ENCODE results near the gene MC3R. TPM values are rescaled to one million over a fixed set of nuclear protein-coding genes. Genes with fewer than 3 reads are reported as not detected.
A peak's percentile ranks its signal among the peaks of the same experiment; 100 is the strongest.

MC3R gene
- total and polyA plus RNA-seq, 4 donors = not detected

- H3K9me3 ChIP-seq (ENCODE audit: control insufficient read depth in 4 of 4, low read length in 3 of 4) = no peaks in the 10 kb centered on the region
- H3K27me3 ChIP-seq (ENCODE audit: control insufficient read depth in 4 of 4, insufficient read depth in 4 of 4, low read length in 3 of 4) = peaks cover 0 to 14% (median 0%) of the 10 kb centered on the region in 4 donors
- H3K4me1 ChIP-seq (ENCODE audit: control insufficient read depth in 4 of 4, insufficient read depth in 4 of 4, low read length in 3 of 4) = no peaks in the 10 kb centered on the region
- TF ChIP-seq ZBTB33 (IDR thresholded peaks at IDR 0.05) (no peak), SP1 (IDR thresholded peaks at IDR 0.05) (no peak), CTCF (IDR thresholded peaks at IDR 0.05; ENCODE audit: low read depth, low read length, missing input control) (no peak), NR2F2 (IDR thresholded peaks at IDR 0.05) (no peak), RXRA (IDR thresholded peaks at IDR 0.05) (no peak)
- no peaks in the 10 kb centered on the region for H3K36me3 ChIP-seq (ENCODE audit: control insufficient read depth in 4 of 4, insufficient read depth in 3 of 4, low read depth in 1 of 4, low read length in 3 of 4)
- no peak for DNase-seq (ENCODE audit: low spot score)
- 13% methylated on average over 3 of the region's 3 CpGs for WGBS
- no peak overlapping the region for H3K9ac ChIP-seq (ENCODE audit: low read depth in 1 of 2, low read length in 2 of 2)
- H3K4me3 ChIP-seq (ENCODE audit: low read depth in 1 of 3, low read length in 3 of 3) = no peak overlapping the region
- no peak overlapping the region for H3K27ac ChIP-seq (ENCODE audit: low read depth in 1 of 2, low read length in 2 of 2)
Measured at GRCh38 chr20:56245761-56246160, 2.8 kb upstream of the MC3R start.

- 66% methylated on average over 32 of the region's 32 CpGs for WGBS
- no peak for TF ChIP-seq NR2F2 (IDR thresholded peaks at IDR 0.05)
- peak; percentile 34 to 61 for TF ChIP-seq RAD21 (IDR thresholded peaks at IDR 0.05)
- peak; percentile 28 for TF ChIP-seq CTCF (IDR thresholded peaks at IDR 0.05; ENCODE audit: low read depth, low read length, missing input control)
- peaks cover 0 to 19% (median 0%) of the 10 kb centered on the region in 4 donors for H3K27me3 ChIP-seq (ENCODE audit: control insufficient read depth in 4 of 4, insufficient read depth in 4 of 4, low read length in 3 of 4)
Measured at GRCh38 chr20:56249244-56249955, 868 bp downstream of the MC3R start.

GRCh38 chr20:56249956-56250355 lies 1.4 kb downstream of the MC3R start:
- 55% methylated on average over 7 of the region's 7 CpGs for WGBS
- no peaks in the 10 kb centered on the region for H3K4me1 ChIP-seq (ENCODE audit: control insufficient read depth in 4 of 4, insufficient read depth in 4 of 4, low read length in 3 of 4)
- H3K27me3 ChIP-seq (ENCODE audit: control insufficient read depth in 4 of 4, insufficient read depth in 4 of 4, low read length in 3 of 4) = peaks cover 0 to 21% (median 0%) of the 10 kb centered on the region in 4 donors
- no peak overlapping the region for H3K9ac ChIP-seq (ENCODE audit: low read depth in 1 of 2, low read length in 2 of 2)
- TF ChIP-seq SP1 (IDR thresholded peaks at IDR 0.05) = no peak
- TF ChIP-seq HNF4A (conservative IDR thresholded peaks at IDR 0.05) = no peak
- no peak for TF ChIP-seq RXRA (IDR thresholded peaks at IDR 0.05)
- no peak for TF ChIP-seq HNF4G (IDR thresholded peaks at IDR 0.05)
- TF ChIP-seq RAD21 (IDR thresholded peaks at IDR 0.05) = no peak
- no peak for TF ChIP-seq EGR1 (IDR thresholded peaks at IDR 0.05; ENCODE audit: low read depth in 2 of 2)
- TF ChIP-seq FOXA2 (IDR thresholded peaks at IDR 0.05) = no peak
- TF ChIP-seq GABPA (IDR thresholded peaks at IDR 0.05 in 1 of 2, conservative IDR thresholded peaks at IDR 0.05 in 1 of 2) = no peak
- no peak for TF ChIP-seq YY1 (IDR thresholded peaks at IDR 0.05)
- no peak for TF ChIP-seq MAX (IDR thresholded peaks at IDR 0.05)
- TF ChIP-seq JUND (IDR thresholded peaks at IDR 0.05) = no peak
- TF ChIP-seq NR2F2 (IDR thresholded peaks at IDR 0.05) = no peak
- no peak for DNase-seq (ENCODE audit: low spot score)
- H3K4me3 ChIP-seq (ENCODE audit: low read depth in 1 of 3, low read length in 3 of 3) = no peak overlapping the region
- H3K36me3 ChIP-seq (ENCODE audit: control insufficient read depth in 4 of 4, insufficient read depth in 3 of 4, low read depth in 1 of 4, low read length in 3 of 4) = no peaks in the 10 kb centered on the region
- no peaks in the 10 kb centered on the region for H3K9me3 ChIP-seq (ENCODE audit: control insufficient read depth in 4 of 4, low read length in 3 of 4)
- no peak overlapping the region for H3K27ac ChIP-seq (ENCODE audit: low read depth in 1 of 2, low read length in 2 of 2)

More at GRCh38 chr20:56249244-56249955, 868 bp downstream of the MC3R start:
- Histone ChIP-seq H3K4me1 (ENCODE audit: control insufficient read depth in 4 of 4, insufficient read depth in 4 of 4, low read length in 3 of 4) (no peaks in the 10 kb centered on the region), H3K36me3 (ENCODE audit: control insufficient read depth in 4 of 4, insufficient read depth in 3 of 4, low read depth in 1 of 4, low read length in 3 of 4) (no peaks in the 10 kb centered on the region), H3K9ac (ENCODE audit: low read depth in 1 of 2, low read length in 2 of 2) (no peak overlapping the region), H3K4me3 (ENCODE audit: low read depth in 1 of 3, low read length in 3 of 3) (no peak overlapping the region), H3K27ac (ENCODE audit: low read depth in 1 of 2, low read length in 2 of 2) (no peak overlapping the region), H3K9me3 (ENCODE audit: control insufficient read depth in 4 of 4, low read length in 3 of 4) (no peaks in the 10 kb centered on the region)
- DNase-seq (ENCODE audit: low spot score) = no peak
